Astrocyte of the cerebellum (primary cell): ENCODE data around the gene KLF15.

Experiments
- DNase-seq: peaks from one replicate; pipeline ENCODE4 v3.0.0-alpha.2; 2011; ENCODE audit warnings: low read depth
- H3K4me3 ChIP-seq: 2 replicates; pipeline ENCODE4 v1.5.1; 2011; ENCODE audit warnings: mild to moderate bottlenecking, low read depth, low read length, moderate library complexity
- CTCF ChIP-seq: IDR thresholded peaks from 2 replicates; pipeline ENCODE4 v1.5.1; 2012; ENCODE audit warnings: low read length, low read depth, moderate library complexity, mild to moderate bottlenecking; ENCODE audit errors: missing control alignments
- in situ Hi-C: cut with HindIII; loops from 2 replicates; pipeline ENCODE4 v1.10.0; 2017; ENCODE audit warnings: low sequenced_read_pairs

KLF15 gene

GRCh38 chr3:126356373-126357264 lies 589 bp downstream of the KLF15 start:
- no peak for DNase-seq
- H3K4me3 ChIP-seq = peak overlapping the region; percentile 48
- TF ChIP-seq CTCF = no peak
- in situ Hi-C loops = no loop called here

- H3K4me3 ChIP-seq = peak overlapping the region; percentile 48
- no peak for TF ChIP-seq CTCF
- in situ Hi-C loops = no loop called here
- peak; percentile 12 for DNase-seq
These were observed 1.3 kb downstream of the KLF15 start for GRCh38 chr3:126355777-126356372.

GRCh38 chr3:126355251-126355650 lies 2.0 kb downstream of the KLF15 start:
- no peak for TF ChIP-seq CTCF
- in situ Hi-C loops = no loop called here
- no peak for DNase-seq
- no peak overlapping the region for H3K4me3 ChIP-seq

- no peak for TF ChIP-seq CTCF
- in situ Hi-C loops = no loop called here
- no peak for DNase-seq
- H3K4me3 ChIP-seq = no peak overlapping the region
These were observed 2.4 kb downstream of the KLF15 start for GRCh38 chr3:126354776-126355175.

- no peak for DNase-seq
- no peak for TF ChIP-seq CTCF
- in situ Hi-C loops = no loop called here
- H3K4me3 ChIP-seq = no peak overlapping the region
These were observed 3.4 kb downstream of the KLF15 start for GRCh38 chr3:126353694-126354321.
